GM23338 (cell line): ENCODE data around the gene EPSTI1.

Experiments used
- EZH2phosphoT487 ChIP-seq: fragments of 200-600 bp; sonication (generic); IDR thresholded peaks from one replicate; pipeline ENCODE4 v1.8.1; 2018; ENCODE audit warnings: antibody characterized with exemption; ENCODE audit not compliant: unreplicated experiment
- TF ChIP-seq, protein P1 (sequence below), 2 experiments: fragments of 200-600 bp in 1 of 2; sonication (generic) in 1 of 2; conservative IDR thresholded peaks; 2 replicates each; pipeline versions ENCODE4 v1.5.1 to v1.6.1; 2016 to 2017; ENCODE audit warnings: antibody characterized with exemption in 2 of 2, low read depth in 2 of 2, mild to moderate bottlenecking in 2 of 2, moderate library complexity in 1 of 2
- TF ChIP-seq, protein P2 (sequence below): IDR thresholded peaks from one replicate; pipeline ENCODE4 v1.6.1; 2018; ENCODE audit warnings: antibody characterized with exemption; ENCODE audit not compliant: unreplicated experiment

DNA sequence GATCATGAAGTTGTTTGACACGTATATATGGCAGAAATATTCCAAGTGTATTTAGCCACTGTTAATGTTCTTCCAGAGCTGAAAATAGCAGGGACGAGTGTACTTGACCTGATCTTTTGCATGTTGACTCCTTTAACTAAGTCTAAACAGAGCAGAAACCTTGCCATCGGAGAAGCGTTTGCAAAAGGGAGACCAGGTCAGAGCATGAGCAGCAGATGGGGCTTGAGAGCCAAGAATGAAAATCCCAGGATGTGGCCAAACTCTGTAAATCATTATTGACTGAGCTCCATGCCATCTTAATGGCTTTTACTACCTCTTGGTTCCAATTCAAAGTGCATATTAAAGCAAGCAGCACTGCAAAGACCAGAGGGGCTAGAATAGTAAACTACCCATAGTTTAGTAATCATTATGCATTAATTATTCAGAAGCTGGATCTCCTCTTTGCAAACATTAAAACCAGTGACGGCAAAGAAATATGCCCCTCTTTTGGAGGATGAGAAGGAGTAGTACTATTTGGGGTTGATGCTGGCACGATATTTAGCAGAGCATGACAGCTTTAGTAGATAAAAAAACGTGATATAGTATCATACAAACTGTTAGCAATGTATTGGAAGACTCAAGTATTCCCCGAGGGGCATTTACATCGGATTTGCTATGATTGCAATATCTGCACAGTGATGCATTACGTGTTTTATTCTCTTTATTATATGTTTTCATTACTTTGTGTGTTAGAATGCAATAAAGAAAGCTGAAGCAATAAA, 154.9 kb downstream of the EPSTI1 start:
- TF ChIP-seq, protein P1, sequence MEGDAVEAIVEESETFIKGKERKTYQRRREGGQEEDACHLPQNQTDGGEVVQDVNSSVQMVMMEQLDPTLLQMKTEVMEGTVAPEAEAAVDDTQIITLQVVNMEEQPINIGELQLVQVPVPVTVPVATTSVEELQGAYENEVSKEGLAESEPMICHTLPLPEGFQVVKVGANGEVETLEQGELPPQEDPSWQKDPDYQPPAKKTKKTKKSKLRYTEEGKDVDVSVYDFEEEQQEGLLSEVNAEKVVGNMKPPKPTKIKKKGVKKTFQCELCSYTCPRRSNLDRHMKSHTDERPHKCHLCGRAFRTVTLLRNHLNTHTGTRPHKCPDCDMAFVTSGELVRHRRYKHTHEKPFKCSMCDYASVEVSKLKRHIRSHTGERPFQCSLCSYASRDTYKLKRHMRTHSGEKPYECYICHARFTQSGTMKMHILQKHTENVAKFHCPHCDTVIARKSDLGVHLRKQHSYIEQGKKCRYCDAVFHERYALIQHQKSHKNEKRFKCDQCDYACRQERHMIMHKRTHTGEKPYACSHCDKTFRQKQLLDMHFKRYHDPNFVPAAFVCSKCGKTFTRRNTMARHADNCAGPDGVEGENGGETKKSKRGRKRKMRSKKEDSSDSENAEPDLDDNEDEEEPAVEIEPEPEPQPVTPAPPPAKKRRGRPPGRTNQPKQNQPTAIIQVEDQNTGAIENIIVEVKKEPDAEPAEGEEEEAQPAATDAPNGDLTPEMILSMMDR (conservative IDR thresholded peaks at IDR 0.05; ENCODE audit: low read depth in 2 of 2): peak; percentile 48 to 66
- no peak for TF ChIP-seq EZH2phosphoT487
- TF ChIP-seq, protein P2, sequence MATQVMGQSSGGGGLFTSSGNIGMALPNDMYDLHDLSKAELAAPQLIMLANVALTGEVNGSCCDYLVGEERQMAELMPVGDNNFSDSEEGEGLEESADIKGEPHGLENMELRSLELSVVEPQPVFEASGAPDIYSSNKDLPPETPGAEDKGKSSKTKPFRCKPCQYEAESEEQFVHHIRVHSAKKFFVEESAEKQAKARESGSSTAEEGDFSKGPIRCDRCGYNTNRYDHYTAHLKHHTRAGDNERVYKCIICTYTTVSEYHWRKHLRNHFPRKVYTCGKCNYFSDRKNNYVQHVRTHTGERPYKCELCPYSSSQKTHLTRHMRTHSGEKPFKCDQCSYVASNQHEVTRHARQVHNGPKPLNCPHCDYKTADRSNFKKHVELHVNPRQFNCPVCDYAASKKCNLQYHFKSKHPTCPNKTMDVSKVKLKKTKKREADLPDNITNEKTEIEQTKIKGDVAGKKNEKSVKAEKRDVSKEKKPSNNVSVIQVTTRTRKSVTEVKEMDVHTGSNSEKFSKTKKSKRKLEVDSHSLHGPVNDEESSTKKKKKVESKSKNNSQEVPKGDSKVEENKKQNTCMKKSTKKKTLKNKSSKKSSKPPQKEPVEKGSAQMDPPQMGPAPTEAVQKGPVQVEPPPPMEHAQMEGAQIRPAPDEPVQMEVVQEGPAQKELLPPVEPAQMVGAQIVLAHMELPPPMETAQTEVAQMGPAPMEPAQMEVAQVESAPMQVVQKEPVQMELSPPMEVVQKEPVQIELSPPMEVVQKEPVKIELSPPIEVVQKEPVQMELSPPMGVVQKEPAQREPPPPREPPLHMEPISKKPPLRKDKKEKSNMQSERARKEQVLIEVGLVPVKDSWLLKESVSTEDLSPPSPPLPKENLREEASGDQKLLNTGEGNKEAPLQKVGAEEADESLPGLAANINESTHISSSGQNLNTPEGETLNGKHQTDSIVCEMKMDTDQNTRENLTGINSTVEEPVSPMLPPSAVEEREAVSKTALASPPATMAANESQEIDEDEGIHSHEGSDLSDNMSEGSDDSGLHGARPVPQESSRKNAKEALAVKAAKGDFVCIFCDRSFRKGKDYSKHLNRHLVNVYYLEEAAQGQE: no peak
